Ishikawa (cell line): ENCODE data around the gene CNTN2.

ENCODE experiments used
- CEBPB ChIP-seq: IDR thresholded peaks from 2 replicates; pipeline ENCODE4 v1.6.1; 2012
- CREB1 ChIP-seq: IDR thresholded peaks from 2 replicates; pipeline ENCODE4 v1.6.1; 2012; ENCODE audit warnings: low read depth
- EGR1 ChIP-seq: IDR thresholded peaks from 2 replicates; pipeline ENCODE4 v1.6.1; 2012
- EP300 ChIP-seq: IDR thresholded peaks from 2 replicates; pipeline ENCODE4 v1.6.1; 2012; ENCODE audit warnings: borderline replicate concordance
- FOXM1 ChIP-seq: IDR thresholded peaks from 2 replicates; pipeline ENCODE4 v1.6.1; 2012; ENCODE audit warnings: low read depth, borderline replicate concordance
- MAX ChIP-seq: IDR thresholded peaks from 2 replicates; pipeline ENCODE4 v1.6.1; 2012
- NFIC ChIP-seq: IDR thresholded peaks from 2 replicates; pipeline ENCODE4 v1.6.1; 2012
- RAD21 ChIP-seq: IDR thresholded peaks from 2 replicates; pipeline ENCODE4 v1.6.1; 2012; ENCODE audit warnings: low read depth
- TAF1 ChIP-seq: IDR thresholded peaks from 2 replicates; pipeline ENCODE4 v1.6.1; 2012; ENCODE audit warnings: low read depth, mild to moderate bottlenecking
- TCF12 ChIP-seq: IDR thresholded peaks from 2 replicates; pipeline ENCODE4 v1.6.1; 2012; ENCODE audit warnings: low read depth
- TEAD4 ChIP-seq: IDR thresholded peaks from 2 replicates; pipeline ENCODE4 v1.6.1; 2012
- YY1 ChIP-seq: IDR thresholded peaks from 2 replicates; pipeline ENCODE4 v1.6.1; 2012; ENCODE audit warnings: low read depth
- ZBTB7A ChIP-seq: IDR thresholded peaks from 2 replicates; pipeline ENCODE4 v1.6.1; 2012; ENCODE audit warnings: low read depth
- TF ChIP-seq, protein P1 (sequence below): IDR thresholded peaks from 2 replicates; pipeline ENCODE4 v1.6.1; 2012
- TF ChIP-seq, protein P2 (sequence below): IDR thresholded peaks from 2 replicates; pipeline ENCODE4 v1.6.1; 2012; ENCODE audit warnings: low read depth, mild to moderate bottlenecking

CNTN2 gene

DNA sequence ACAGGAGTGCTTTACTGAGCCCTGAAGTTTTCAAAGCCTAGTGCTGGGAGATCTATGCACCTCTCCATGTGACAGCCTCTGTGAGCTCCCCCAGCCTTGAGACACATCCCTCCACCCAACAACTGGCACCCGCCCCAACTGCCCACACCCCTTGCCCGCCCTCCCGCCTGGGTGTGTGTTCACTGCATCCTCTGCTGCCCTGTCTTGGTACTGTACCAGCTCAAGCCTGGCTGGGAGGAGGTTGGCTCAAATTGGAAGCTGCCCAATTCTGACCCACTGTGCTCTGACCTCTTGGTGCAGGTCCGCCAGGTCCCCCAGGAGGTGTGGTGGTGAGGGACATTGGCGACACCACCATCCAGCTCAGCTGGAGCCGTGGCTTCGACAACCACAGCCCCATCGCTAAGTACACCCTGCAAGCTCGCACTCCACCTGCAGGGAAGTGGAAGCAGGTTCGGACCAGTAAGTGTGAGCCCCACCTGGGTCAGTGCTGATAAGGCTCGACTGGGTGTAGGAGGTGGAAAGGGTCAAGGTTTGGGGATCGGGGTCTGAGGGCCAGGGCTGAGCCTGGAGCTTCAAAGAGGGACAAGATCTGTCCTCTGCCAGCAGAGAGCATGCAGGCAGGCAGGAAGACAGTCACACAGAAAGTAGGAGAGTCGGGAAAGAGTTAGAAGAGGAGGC is 23.3 kb downstream of the CNTN2 start:
- TF ChIP-seq CREB1 = no peak
- TF ChIP-seq RAD21 = peak; percentile 42

- no peak for TF ChIP-seq YY1
- TF ChIP-seq CEBPB = no peak
- TF ChIP-seq TCF12 = no peak
- no peak for TF ChIP-seq RAD21
- no peak for TF ChIP-seq TEAD4
- TF ChIP-seq, protein P1, sequence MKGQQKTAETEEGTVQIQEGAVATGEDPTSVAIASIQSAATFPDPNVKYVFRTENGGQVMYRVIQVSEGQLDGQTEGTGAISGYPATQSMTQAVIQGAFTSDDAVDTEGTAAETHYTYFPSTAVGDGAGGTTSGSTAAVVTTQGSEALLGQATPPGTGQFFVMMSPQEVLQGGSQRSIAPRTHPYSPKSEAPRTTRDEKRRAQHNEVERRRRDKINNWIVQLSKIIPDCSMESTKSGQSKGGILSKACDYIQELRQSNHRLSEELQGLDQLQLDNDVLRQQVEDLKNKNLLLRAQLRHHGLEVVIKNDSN = no peak
- no peak for TF ChIP-seq TAF1
- TF ChIP-seq, protein P2, sequence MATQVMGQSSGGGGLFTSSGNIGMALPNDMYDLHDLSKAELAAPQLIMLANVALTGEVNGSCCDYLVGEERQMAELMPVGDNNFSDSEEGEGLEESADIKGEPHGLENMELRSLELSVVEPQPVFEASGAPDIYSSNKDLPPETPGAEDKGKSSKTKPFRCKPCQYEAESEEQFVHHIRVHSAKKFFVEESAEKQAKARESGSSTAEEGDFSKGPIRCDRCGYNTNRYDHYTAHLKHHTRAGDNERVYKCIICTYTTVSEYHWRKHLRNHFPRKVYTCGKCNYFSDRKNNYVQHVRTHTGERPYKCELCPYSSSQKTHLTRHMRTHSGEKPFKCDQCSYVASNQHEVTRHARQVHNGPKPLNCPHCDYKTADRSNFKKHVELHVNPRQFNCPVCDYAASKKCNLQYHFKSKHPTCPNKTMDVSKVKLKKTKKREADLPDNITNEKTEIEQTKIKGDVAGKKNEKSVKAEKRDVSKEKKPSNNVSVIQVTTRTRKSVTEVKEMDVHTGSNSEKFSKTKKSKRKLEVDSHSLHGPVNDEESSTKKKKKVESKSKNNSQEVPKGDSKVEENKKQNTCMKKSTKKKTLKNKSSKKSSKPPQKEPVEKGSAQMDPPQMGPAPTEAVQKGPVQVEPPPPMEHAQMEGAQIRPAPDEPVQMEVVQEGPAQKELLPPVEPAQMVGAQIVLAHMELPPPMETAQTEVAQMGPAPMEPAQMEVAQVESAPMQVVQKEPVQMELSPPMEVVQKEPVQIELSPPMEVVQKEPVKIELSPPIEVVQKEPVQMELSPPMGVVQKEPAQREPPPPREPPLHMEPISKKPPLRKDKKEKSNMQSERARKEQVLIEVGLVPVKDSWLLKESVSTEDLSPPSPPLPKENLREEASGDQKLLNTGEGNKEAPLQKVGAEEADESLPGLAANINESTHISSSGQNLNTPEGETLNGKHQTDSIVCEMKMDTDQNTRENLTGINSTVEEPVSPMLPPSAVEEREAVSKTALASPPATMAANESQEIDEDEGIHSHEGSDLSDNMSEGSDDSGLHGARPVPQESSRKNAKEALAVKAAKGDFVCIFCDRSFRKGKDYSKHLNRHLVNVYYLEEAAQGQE = no peak
- TF ChIP-seq ZBTB7A = no peak
- TF ChIP-seq NFIC = no peak
- no peak for TF ChIP-seq MAX
- TF ChIP-seq CREB1 = no peak
- no peak for TF ChIP-seq EGR1
- no peak for TF ChIP-seq EP300
- no peak for TF ChIP-seq FOXM1
These were observed 24.0 kb downstream of the CNTN2 start for GRCh38 chr1:205067031-205067430.

DNA sequence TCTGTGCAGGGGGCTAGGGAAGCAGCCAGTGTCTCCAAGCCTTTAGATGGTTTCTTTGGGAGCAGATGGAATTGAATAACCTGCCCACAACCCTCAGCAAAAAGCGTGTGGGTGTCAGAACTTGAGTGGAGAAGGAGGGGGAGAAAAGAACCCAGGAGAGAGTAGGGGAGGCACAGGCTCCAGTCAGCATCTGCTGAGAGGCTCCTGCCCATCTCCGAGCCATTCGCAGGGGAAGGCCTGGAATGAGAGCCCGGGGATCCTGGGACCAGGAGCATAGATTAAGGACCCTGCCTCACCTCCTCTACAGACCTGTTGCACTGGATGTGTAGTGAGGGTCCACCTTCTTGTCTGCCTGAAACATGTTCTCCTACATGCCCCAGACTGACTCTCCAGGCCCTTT is 25.0 kb downstream of the CNTN2 start:
- TF ChIP-seq FOXM1 = no peak
- TF ChIP-seq TCF12 = no peak
- no peak for TF ChIP-seq CEBPB
- TF ChIP-seq MAX = no peak
- no peak for TF ChIP-seq CREB1
- no peak for TF ChIP-seq YY1
- no peak for TF ChIP-seq EP300
- TF ChIP-seq TEAD4 = no peak
- no peak for TF ChIP-seq NFIC
- TF ChIP-seq, protein P2 = no peak
- no peak for TF ChIP-seq TAF1
- no peak for TF ChIP-seq EGR1

DNA sequence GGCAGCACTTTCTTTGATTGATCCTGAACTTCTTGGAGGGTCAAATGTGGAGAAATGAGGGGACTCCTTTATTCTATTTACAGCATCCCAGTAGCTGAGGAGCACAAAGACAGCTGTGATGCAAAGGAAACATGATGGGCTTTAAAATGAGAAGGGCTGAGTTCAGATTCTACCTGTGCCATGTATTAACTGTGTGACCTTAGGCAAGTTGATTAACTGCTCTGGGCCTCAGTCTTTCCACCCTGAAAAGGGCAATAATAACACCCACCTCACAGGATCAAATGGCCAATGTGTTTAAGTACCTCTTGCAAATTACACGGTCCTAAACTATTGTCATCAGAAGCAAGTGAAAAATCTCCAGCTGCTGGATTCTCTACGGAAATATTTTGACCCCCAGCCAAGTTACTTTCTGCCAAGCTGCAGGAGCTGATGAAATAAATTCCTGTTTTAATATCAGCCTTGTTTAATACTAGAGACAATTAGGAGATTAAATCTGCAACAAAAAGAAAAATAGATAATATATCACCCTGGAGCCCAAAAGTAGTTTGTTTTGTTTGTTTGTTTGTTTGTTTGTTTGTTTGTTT is 25.5 kb downstream of the CNTN2 start:
- TF ChIP-seq TCF12 = no peak
- TF ChIP-seq CEBPB = no peak
- no peak for TF ChIP-seq EGR1
- TF ChIP-seq FOXM1 = no peak
- no peak for TF ChIP-seq ZBTB7A
- no peak for TF ChIP-seq CREB1
- TF ChIP-seq MAX = no peak
- no peak for TF ChIP-seq NFIC
- no peak for TF ChIP-seq YY1
- TF ChIP-seq, protein P2 = no peak
